ENCODE data around the gene FGD1. TPM values are rescaled to one million over a fixed set of nuclear protein-coding genes. Genes with fewer than 3 reads are reported as not detected.

FGD1 gene
- total RNA-seq, 1 donor from 2014 or later = 8.8 TPM

DNA sequence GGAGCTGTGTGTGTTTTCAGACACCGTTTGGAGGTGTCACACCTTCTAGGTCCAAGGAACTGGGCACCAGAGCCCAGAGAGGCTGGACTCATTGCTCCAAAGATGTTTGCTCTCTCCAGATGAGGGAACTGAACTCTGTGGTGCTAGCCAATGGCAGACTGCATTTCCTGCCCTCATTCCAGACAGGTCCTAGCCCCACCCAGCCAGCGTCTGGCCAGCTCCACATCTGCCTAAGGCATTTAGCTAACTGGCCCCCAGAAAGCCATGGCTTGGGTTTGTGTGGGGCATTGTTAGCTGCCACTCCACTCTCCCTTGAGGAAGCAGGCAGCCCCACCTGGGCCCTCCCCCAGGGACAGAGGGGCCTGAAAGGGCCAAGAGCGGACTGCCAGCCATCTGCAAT, 11.4 kb downstream of the FGD1 start:
- no peak overlapping the region for H2AFZ ChIP-seq (replicated peaks)
- H3K4me3 ChIP-seq = no peak overlapping the region
- DNase-seq (ENCODE audit: low spot score) = peak; percentile 31
- H3K4me3 Mint-ChIP-seq = no peak overlapping the region
- peak overlapping the region; percentile 47 for H3K4me2 ChIP-seq
- H3K9ac ChIP-seq = no peak overlapping the region
- no peaks in the 10 kb centered on the region for H3K9me3 ChIP-seq (ENCODE audit: low read depth)
- H3K4me1 ChIP-seq = peaks cover 3% of the 10 kb centered on the region
- H3K27ac Mint-ChIP-seq = no peak overlapping the region
- H3F3A ChIP-seq (ENCODE audit: low read depth) = no peaks in the 10 kb centered on the region
- no peak overlapping the region for H3K27ac ChIP-seq
- H3K9me3 Mint-ChIP-seq = peaks cover 17% of the 10 kb centered on the region
- no peaks in the 10 kb centered on the region for H3K36me3 ChIP-seq
- peaks cover 2% of the 10 kb centered on the region for H3K36me3 Mint-ChIP-seq
- peaks cover 44% of the 10 kb centered on the region for H3K79me2 ChIP-seq (ENCODE audit: low read depth)
- peaks cover 30% of the 10 kb centered on the region for H4K20me1 ChIP-seq (ENCODE audit: low read depth)
- H3K4me1 Mint-ChIP-seq = peaks cover 33% of the 10 kb centered on the region
- peaks cover 10% of the 10 kb centered on the region for H3K27me3 Mint-ChIP-seq (ENCODE audit: insufficient read depth, low read depth)
- TF ChIP-seq CTCF (IDR thresholded peaks at IDR 0.05) (no peak), EZH2phosphoT487 (IDR thresholded peaks at IDR 0.05) (no peak), EZH2 (IDR thresholded peaks at IDR 0.05) (no peak)
- H3K27me3 ChIP-seq = no peaks in the 10 kb centered on the region

DNA sequence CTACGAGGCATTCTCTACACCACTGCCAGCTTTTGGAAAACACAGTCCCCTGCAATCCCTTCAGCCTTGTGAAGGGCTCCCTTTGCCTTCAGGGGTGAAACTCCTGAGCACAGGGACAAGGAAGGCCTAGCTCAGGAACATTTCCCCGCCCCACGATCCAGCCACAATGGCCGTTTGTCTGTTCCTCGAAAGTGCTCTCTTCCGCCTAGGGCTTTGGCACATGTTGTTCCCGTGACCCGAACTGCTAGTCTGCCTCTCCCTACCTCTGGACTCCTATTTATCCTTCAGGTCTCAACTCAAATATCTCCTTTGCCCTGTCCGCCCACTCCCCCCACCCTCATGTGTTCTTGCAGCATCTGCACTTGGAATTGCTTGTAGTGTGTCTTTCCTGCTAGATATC, 12.1 kb downstream of the FGD1 start:
- no peaks in the 10 kb centered on the region for H3K9me3 ChIP-seq (ENCODE audit: low read depth)
- no peaks in the 10 kb centered on the region for H3K36me3 ChIP-seq
- H3K9ac ChIP-seq = no peak overlapping the region
- H4K20me1 ChIP-seq (ENCODE audit: low read depth) = peaks cover 36% of the 10 kb centered on the region
- H3K9me3 Mint-ChIP-seq = peaks cover 17% of the 10 kb centered on the region
- no peak overlapping the region for H3K4me3 ChIP-seq
- peaks cover 8% of the 10 kb centered on the region for H3K4me1 ChIP-seq
- no peak overlapping the region for H3K4me2 ChIP-seq
- H3K27ac Mint-ChIP-seq = no peak overlapping the region
- peaks cover 1% of the 10 kb centered on the region for H3K36me3 Mint-ChIP-seq
- peaks cover 10% of the 10 kb centered on the region for H3K27me3 Mint-ChIP-seq (ENCODE audit: insufficient read depth, low read depth)
- H3F3A ChIP-seq (ENCODE audit: low read depth) = no peaks in the 10 kb centered on the region
- DNase-seq (ENCODE audit: low spot score) = no peak
- TF ChIP-seq EZH2phosphoT487 (IDR thresholded peaks at IDR 0.05) (no peak), EZH2 (IDR thresholded peaks at IDR 0.05) (no peak), CTCF (IDR thresholded peaks at IDR 0.05) (no peak)
- peaks cover 39% of the 10 kb centered on the region for H3K4me1 Mint-ChIP-seq
- peaks cover 37% of the 10 kb centered on the region for H3K79me2 ChIP-seq (ENCODE audit: low read depth)
- H3K27ac ChIP-seq = no peak overlapping the region
- no peak overlapping the region for H2AFZ ChIP-seq (replicated peaks)
- H3K27me3 ChIP-seq = no peaks in the 10 kb centered on the region
- peak overlapping the region; percentile 46 for H3K4me3 Mint-ChIP-seq

GRCh38 chrX:54482839-54483593, 13.0 kb downstream of the FGD1 start:
- no peak overlapping the region for H3K27ac ChIP-seq
- H3K27ac Mint-ChIP-seq = no peak overlapping the region

More at GRCh38 chrX:54482839-54483593, 13.0 kb downstream of the FGD1 start:
- Histone ChIP-seq H3K4me1 (peaks cover 8% of the 10 kb centered on the region), H3K36me3 (no peaks in the 10 kb centered on the region), H3K79me2 (ENCODE audit: low read depth) (peaks cover 38% of the 10 kb centered on the region), H3F3A (ENCODE audit: low read depth) (no peaks in the 10 kb centered on the region), H3K27me3 (no peaks in the 10 kb centered on the region), H3K4me2 (peak overlapping the region; percentile 7), H2AFZ (replicated peaks) (no peak overlapping the region), H3K4me3 (no peak overlapping the region), H3K9me3 (ENCODE audit: low read depth) (no peaks in the 10 kb centered on the region), H3K9ac (no peak overlapping the region), H4K20me1 (ENCODE audit: low read depth) (peaks cover 42% of the 10 kb centered on the region)
- Mint-ChIP-seq H3K27me3 (ENCODE audit: insufficient read depth, low read depth) (peaks cover 10% of the 10 kb centered on the region), H3K4me3 (peak overlapping the region; percentile 4), H3K4me1 (peaks cover 42% of the 10 kb centered on the region), H3K36me3 (no peaks in the 10 kb centered on the region), H3K9me3 (peaks cover 11% of the 10 kb centered on the region)
- DNase-seq (ENCODE audit: low spot score) = peak; percentile 28
- TF ChIP-seq EZH2 (IDR thresholded peaks at IDR 0.05) = no peak
- TF ChIP-seq CTCF (IDR thresholded peaks at IDR 0.05) = no peak
- no peak for TF ChIP-seq EZH2phosphoT487 (IDR thresholded peaks at IDR 0.05)

Measured in neural progenitor cell (in vitro differentiated cells).